Measurements from ENCODE around the gene CABYR. TPM values are rescaled to one million over a fixed set of nuclear protein-coding genes. Genes with fewer than 3 reads are reported as not detected.

CABYR gene
- total and polyA plus RNA-seq, 2 of the 8 experiments (the other 6 are each of a cell fraction or from before 2014, with no cell fraction given): 14.5 to 18.8 TPM

- Histone ChIP-seq H3K56ac (replicated peaks; ENCODE audit: insufficient read length, low read depth, low read length) (no peak overlapping the region), H3K9ac (replicated peaks in 1 of 4; ENCODE audit: extremely low read depth in 1 of 4, low read depth in 3 of 4, low read length in 3 of 4) (no peak overlapping the region), H3K9me3 (ENCODE audit: insufficient read depth in 2 of 2, low read depth in 1 of 2, low read length in 1 of 2) (peaks cover 7% of the 10 kb centered on the region in 2 experiments; a peak in 2 of 4 replicates), H3K23me2 (ENCODE audit: low read depth, low read length) (no peaks in the 10 kb centered on the region), H2BK15ac (ENCODE audit: low read length) (no peak overlapping the region), H3K27me3 (replicated peaks in 1 of 4; ENCODE audit: control insufficient read depth in 3 of 4, extremely low read depth in 1 of 4, insufficient read depth in 3 of 4, low read length in 3 of 4) (no peaks in the 10 kb centered on the region), H3K4ac (replicated peaks; ENCODE audit: insufficient read length, low read depth, low read length) (no peak overlapping the region), H3K23ac (ENCODE audit: insufficient read length) (no peak overlapping the region), H2BK5ac (ENCODE audit: low read depth, low read length) (no peak overlapping the region), H2BK12ac (ENCODE audit: low read depth, low read length) (no peak overlapping the region), H4K8ac (ENCODE audit: extremely low read depth, insufficient read depth, low read length) (no peak overlapping the region), H3K18ac (ENCODE audit: extremely low read depth, low read length) (no peak overlapping the region), H3K4me3 (ENCODE audit: extremely low read depth in 1 of 4, insufficient read depth in 2 of 4, low read depth in 3 of 4, low read length in 4 of 4) (no peak overlapping the region), H3K27ac (ENCODE audit: low read depth, low read length) (no peak overlapping the region), H2BK120ac (replicated peaks; ENCODE audit: low read depth, low read length) (no peak overlapping the region), H2AK5ac (ENCODE audit: low read depth, low read length) (no peak overlapping the region), H2BK20ac (ENCODE audit: low read length) (no peak overlapping the region), H3K4me1 (replicated peaks in 1 of 4; ENCODE audit: control insufficient read depth in 3 of 4, insufficient read depth in 4 of 4, low read length in 3 of 4) (no peaks in the 10 kb centered on the region), H3K79me2 (ENCODE audit: control insufficient read depth in 1 of 2, insufficient read depth in 2 of 2, low read length in 2 of 2) (no peaks in the 10 kb centered on the region), H4K20me1 (replicated peaks in 1 of 2; ENCODE audit: control insufficient read depth in 1 of 2, insufficient read depth in 2 of 2, low read length in 2 of 2) (no peaks in the 10 kb centered on the region), H4K5ac (ENCODE audit: insufficient read length, low read depth, low read length) (no peak overlapping the region), H3K79me1 (ENCODE audit: low read depth, low read length) (0 out of 2 replicates have a peak, but pooled peaks cover 3% of the 10 kb centered on the region), H2AFZ (ENCODE audit: low read length) (no peak overlapping the region), H3K4me2 (ENCODE audit: insufficient read depth in 1 of 2, low read depth in 2 of 2, low read length in 2 of 2) (no peak overlapping the region), H3K14ac (ENCODE audit: insufficient read length) (no peak overlapping the region), H3K36me3 (ENCODE audit: control insufficient read depth in 2 of 4, insufficient read depth in 4 of 4, low read length in 3 of 4) (peaks cover 0 to 11% (median 0%) of the 10 kb centered on the region in 4 experiments; a peak in 3 of 8 replicates), H4K91ac (replicated peaks; ENCODE audit: insufficient read length, low read length) (no peak overlapping the region)
- FAIRE-seq (no peak), DNase-seq (ENCODE audit: low read depth in 1 of 2, low spot score in 2 of 2) (no peak)
- ChIA-PET POLR2A (ENCODE audit: partially characterized antibody) (no interaction called here), CTCF (ENCODE audit: partially characterized antibody) (no interaction called here)
- TF ChIP-seq E2F6 (IDR thresholded peaks at IDR 0.05): no peak
- TF ChIP-seq BCL11A (IDR thresholded peaks at IDR 0.05; ENCODE audit: low read depth in 2 of 2, low read length in 2 of 2): no peak
- no peak for TF ChIP-seq SP2 (IDR thresholded peaks at IDR 0.05; ENCODE audit: low read length)
- no peak for TF ChIP-seq NRF1 (IDR thresholded peaks at IDR 0.05; ENCODE audit: low read depth, low read length)
- no peak for TF ChIP-seq KDM4A (IDR thresholded peaks at IDR 0.05; ENCODE audit: low read depth, low read length, severe bottlenecking)
- no peak for TF ChIP-seq SP1 (IDR thresholded peaks at IDR 0.05; ENCODE audit: low read depth, low read length)
- no peak for TF ChIP-seq POLR2A (IDR thresholded peaks at IDR 0.05; ENCODE audit: control extremely low read depth in 1 of 2, low read depth in 2 of 2, low read length in 2 of 2)
- no peak for TF ChIP-seq RXRA (IDR thresholded peaks at IDR 0.05; ENCODE audit: insufficient read depth, low read depth, low read length)
- no peak for TF ChIP-seq GABPA (IDR thresholded peaks at IDR 0.05; ENCODE audit: borderline replicate concordance, insufficient read depth, low read length)
- no peak for TF ChIP-seq GTF2F1 (IDR thresholded peaks at IDR 0.05; ENCODE audit: borderline replicate concordance, low read depth, low read length)
- no peak for TF ChIP-seq CHD2 (IDR thresholded peaks at IDR 0.05; ENCODE audit: low read length)
- no peak for TF ChIP-seq CEBPB (IDR thresholded peaks at IDR 0.05; ENCODE audit: low read depth, low read length)
- TF ChIP-seq NANOG (IDR thresholded peaks at IDR 0.05; ENCODE audit: insufficient read depth, low read depth, low read length, poor library complexity, severe bottlenecking): no peak
- no peak for TF ChIP-seq JUND (IDR thresholded peaks at IDR 0.05; ENCODE audit: low read length)
- no peak for TF ChIP-seq ASH2L (IDR thresholded peaks at IDR 0.05; ENCODE audit: low read length)
- no peak for TF ChIP-seq POLR2AphosphoS5 (IDR thresholded peaks at IDR 0.05; ENCODE audit: low read depth, low read length)
- no peak for TF ChIP-seq SRF (IDR thresholded peaks at IDR 0.05; ENCODE audit: low read depth, low read length)
Observed at GRCh38 chr18:24094561-24094960, 44.3 kb upstream of the CABYR start.

Measured in H1 (cell line).